ENCODE measurements around the gene TSPOAP1. TPM values are rescaled to one million over a fixed set of nuclear protein-coding genes. Genes with fewer than 3 reads are reported as not detected.

The TSPOAP1 gene
- total and polyA plus RNA-seq, 2 of the 4 experiments (the other 2 are of a cell fraction), result 0.90 to 1.6 TPM

DNA sequence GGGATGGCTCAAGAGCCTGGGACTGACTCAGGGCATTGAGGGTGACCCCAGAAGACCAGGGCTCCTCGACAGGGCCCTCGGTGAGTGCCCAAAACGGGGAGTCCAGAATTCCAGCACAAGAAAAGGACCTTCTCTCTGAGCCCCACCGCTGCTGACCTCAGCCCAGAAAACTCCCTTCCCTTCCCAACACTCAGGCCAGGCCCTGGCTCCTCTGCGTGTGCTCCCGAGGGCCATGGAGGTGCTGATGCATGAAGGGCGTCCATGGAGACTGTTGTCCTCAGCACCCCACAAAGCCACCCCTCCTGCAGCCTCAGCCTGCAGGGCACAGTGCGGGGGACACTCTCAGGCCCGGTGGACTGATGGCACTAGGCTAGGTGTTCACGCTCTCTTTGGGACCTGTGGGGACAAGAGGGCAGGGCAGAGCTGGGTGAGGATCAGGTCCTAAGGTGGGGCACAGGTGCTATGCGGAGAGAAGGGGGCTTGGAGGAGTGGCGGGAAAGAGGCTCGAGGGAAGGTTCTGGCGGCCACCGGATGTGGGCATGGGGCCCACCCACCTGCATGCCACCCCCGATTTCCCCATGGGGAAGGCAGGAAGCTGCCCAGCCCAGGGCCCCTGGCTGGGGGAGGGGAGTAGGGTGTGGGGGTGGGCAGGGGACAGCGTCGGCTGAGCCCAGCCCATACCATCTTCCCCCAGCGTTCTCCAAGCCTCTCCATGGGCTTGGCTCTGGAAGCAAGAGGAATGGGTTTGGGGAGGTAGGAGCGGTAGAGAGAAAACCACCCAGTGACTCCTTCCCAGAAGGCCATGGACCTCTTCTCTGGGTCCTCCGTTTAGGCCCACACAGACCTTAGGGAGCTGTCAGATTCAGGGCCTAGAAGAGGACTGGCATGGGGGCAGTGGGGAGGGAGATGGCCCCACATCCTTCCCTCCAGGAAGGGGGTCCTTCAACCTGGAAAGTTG, 4.5 kb upstream of the TSPOAP1 start:
- no peaks in the 10 kb centered on the region for H3K27me3 ChIP-seq (ENCODE audit: control insufficient read depth, insufficient read depth, low read length)
- H3K4ac ChIP-seq (ENCODE audit: low read depth, low read length), result no peak overlapping the region
- BruUV-seq (replicated peaks), result no TSS peak
- H3K4me2 ChIP-seq (ENCODE audit: low read depth, low read length), result no peak overlapping the region
- 100% methylated on average over 2 of the region's 21 CpGs; no CpG with 5 or more reads in 1 of the 2 experiments for WGBS, 2 experiments (ENCODE audit: extremely low coverage in 2 of 2, insufficient read length in 1 of 2)
- H3K36me3 ChIP-seq (ENCODE audit: control insufficient read depth, insufficient read depth, low read length), result no peaks in the 10 kb centered on the region
- no peak overlapping the region for H2BK5ac ChIP-seq (ENCODE audit: low read depth, low read length, poor library complexity, severe bottlenecking)
- peak overlapping the region; percentile 4; the same call in 1 of the 2 replicates for H2AK5ac ChIP-seq (ENCODE audit: low read depth, low read length)
- POLR2A ChIA-PET (ENCODE audit: unreplicated experiment), result no interaction called here
- H4K8ac ChIP-seq (ENCODE audit: low read depth in 2 of 2, low read length in 2 of 2), result no peak overlapping the region
- in situ Hi-C loops (cut with MboI; ENCODE audit: low sequenced_read_pairs) (loop anchor here (25.0 kb wide), 1 partner anchor 471 kb away; the partner anchor contains the start of gene MRPS23), dilution Hi-C loops (cut with HindIII; ENCODE audit: low sequenced_read_pairs, unreplicated experiment) (no loop called here), intact Hi-C loops (cut with micrococcal nuclease) (no loop called here)
- H3K27ac ChIP-seq (ENCODE audit: insufficient read depth, low read length), result no peak overlapping the region
- H3K79me1 ChIP-seq (ENCODE audit: low read depth in 1 of 2, low read length in 2 of 2), result peaks cover 0 to 4% of the 10 kb centered on the region in 2 experiments; a peak in 2 of 4 replicates
- H2AFZ ChIP-seq (replicated peaks; ENCODE audit: low read length, poor library complexity), result peak overlapping the region; percentile 35
- no peak overlapping the region for H3K14ac ChIP-seq (replicated peaks; ENCODE audit: low read depth, low read length)
- no peak overlapping the region for H4K5ac ChIP-seq (ENCODE audit: low read depth, low read length)
- no peak overlapping the region for H2BK120ac ChIP-seq (ENCODE audit: low read depth, low read length)
- CTCF ChIA-PET, result no interaction called here
- no peak for TF ChIP-seq CHD1 (IDR thresholded peaks at IDR 0.05; ENCODE audit: low read depth, low read length)
- TF ChIP-seq, protein P1, sequence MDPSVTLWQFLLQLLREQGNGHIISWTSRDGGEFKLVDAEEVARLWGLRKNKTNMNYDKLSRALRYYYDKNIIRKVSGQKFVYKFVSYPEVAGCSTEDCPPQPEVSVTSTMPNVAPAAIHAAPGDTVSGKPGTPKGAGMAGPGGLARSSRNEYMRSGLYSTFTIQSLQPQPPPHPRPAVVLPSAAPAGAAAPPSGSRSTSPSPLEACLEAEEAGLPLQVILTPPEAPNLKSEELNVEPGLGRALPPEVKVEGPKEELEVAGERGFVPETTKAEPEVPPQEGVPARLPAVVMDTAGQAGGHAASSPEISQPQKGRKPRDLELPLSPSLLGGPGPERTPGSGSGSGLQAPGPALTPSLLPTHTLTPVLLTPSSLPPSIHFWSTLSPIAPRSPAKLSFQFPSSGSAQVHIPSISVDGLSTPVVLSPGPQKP (IDR thresholded peaks at IDR 0.05; ENCODE audit: borderline replicate concordance, low read depth, low read length), result no peak
- TF ChIP-seq RFX5 (IDR thresholded peaks at IDR 0.05; ENCODE audit: low read depth, low read length), result no peak
- TF ChIP-seq MAZ (IDR thresholded peaks at IDR 0.05; ENCODE audit: borderline replicate concordance, low read depth, low read length), result no peak
- TF ChIP-seq, protein P2, sequence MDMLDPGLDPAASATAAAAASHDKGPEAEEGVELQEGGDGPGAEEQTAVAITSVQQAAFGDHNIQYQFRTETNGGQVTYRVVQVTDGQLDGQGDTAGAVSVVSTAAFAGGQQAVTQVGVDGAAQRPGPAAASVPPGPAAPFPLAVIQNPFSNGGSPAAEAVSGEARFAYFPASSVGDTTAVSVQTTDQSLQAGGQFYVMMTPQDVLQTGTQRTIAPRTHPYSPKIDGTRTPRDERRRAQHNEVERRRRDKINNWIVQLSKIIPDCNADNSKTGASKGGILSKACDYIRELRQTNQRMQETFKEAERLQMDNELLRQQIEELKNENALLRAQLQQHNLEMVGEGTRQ (IDR thresholded peaks at IDR 0.05; ENCODE audit: low read depth, low read length), result no peak
- TF ChIP-seq POLR2A (IDR thresholded peaks at IDR 0.05; ENCODE audit: low read depth, low read length), result no peak
- TF ChIP-seq, protein P3, sequence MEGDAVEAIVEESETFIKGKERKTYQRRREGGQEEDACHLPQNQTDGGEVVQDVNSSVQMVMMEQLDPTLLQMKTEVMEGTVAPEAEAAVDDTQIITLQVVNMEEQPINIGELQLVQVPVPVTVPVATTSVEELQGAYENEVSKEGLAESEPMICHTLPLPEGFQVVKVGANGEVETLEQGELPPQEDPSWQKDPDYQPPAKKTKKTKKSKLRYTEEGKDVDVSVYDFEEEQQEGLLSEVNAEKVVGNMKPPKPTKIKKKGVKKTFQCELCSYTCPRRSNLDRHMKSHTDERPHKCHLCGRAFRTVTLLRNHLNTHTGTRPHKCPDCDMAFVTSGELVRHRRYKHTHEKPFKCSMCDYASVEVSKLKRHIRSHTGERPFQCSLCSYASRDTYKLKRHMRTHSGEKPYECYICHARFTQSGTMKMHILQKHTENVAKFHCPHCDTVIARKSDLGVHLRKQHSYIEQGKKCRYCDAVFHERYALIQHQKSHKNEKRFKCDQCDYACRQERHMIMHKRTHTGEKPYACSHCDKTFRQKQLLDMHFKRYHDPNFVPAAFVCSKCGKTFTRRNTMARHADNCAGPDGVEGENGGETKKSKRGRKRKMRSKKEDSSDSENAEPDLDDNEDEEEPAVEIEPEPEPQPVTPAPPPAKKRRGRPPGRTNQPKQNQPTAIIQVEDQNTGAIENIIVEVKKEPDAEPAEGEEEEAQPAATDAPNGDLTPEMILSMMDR (conservative IDR thresholded peaks at IDR 0.05; ENCODE audit: low read depth, low read length), result no peak
- no peak for TF ChIP-seq FOS (IDR thresholded peaks at IDR 0.05; ENCODE audit: low read depth, low read length)
- TF ChIP-seq CEBPB (IDR thresholded peaks at IDR 0.05; ENCODE audit: low read depth, low read length), result no peak
- no peak for TF ChIP-seq NFE2L2 (IDR thresholded peaks at IDR 0.05; ENCODE audit: low read depth, low read length)
- no peak for TF ChIP-seq SMC3 (IDR thresholded peaks at IDR 0.05; ENCODE audit: low read depth, low read length)
- TF ChIP-seq MXI1 (IDR thresholded peaks at IDR 0.05; ENCODE audit: borderline replicate concordance, low read depth, low read length), result no peak
- no peak for ATAC-seq (ENCODE audit: low read depth)
- H3K4me1 ChIP-seq (ENCODE audit: control insufficient read depth, insufficient read depth, low read length), result peaks cover 23% of the 10 kb centered on the region
- H3K9me1 ChIP-seq (ENCODE audit: insufficient read depth, low read length), result peaks cover 25% of the 10 kb centered on the region
- H3K4me3 ChIP-seq (ENCODE audit: insufficient read depth, low read depth, low read length), result no peak overlapping the region
- no peak overlapping the region for H3K18ac ChIP-seq (ENCODE audit: low read depth, low read length)
- H3K23ac ChIP-seq (ENCODE audit: low read depth, low read length), result no peak overlapping the region
- H4K91ac ChIP-seq (ENCODE audit: insufficient read depth, low read depth, low read length), result no peak overlapping the region
- H4K20me1 ChIP-seq (ENCODE audit: insufficient read depth, low read length), result no peaks in the 10 kb centered on the region
- H3K56ac ChIP-seq (ENCODE audit: extremely low read depth, insufficient read depth, low read length), result no peak overlapping the region
- no peak overlapping the region for H2BK15ac ChIP-seq (ENCODE audit: low read depth, low read length)
- H2BK20ac ChIP-seq (ENCODE audit: low read depth, low read length), result no peak overlapping the region
- no peaks in the 10 kb centered on the region for H3K9me3 ChIP-seq (ENCODE audit: control insufficient read depth, insufficient read depth, low read length)
- H3K9ac ChIP-seq (ENCODE audit: low read depth, low read length), result no peak overlapping the region
- no peak for DNase-seq
- no peak overlapping the region for H2AK9ac ChIP-seq (replicated peaks; ENCODE audit: low read depth, low read length, poor library complexity)

All from IMR-90 (cell line).